ENCODE results near the gene TAB2. TPM values are rescaled to one million over a fixed set of nuclear protein-coding genes. Genes with fewer than 3 reads are reported as not detected.
"Not testable (repeated sequence)": the region's sequence is repeated elsewhere in the genome, so short reads cannot be mapped to it uniquely, and the experiment has no call there.

Gene TAB2
- polyA plus RNA-seq, 4 donors, result 19.7 to 46.9 (median 21.9) TPM

DNA sequence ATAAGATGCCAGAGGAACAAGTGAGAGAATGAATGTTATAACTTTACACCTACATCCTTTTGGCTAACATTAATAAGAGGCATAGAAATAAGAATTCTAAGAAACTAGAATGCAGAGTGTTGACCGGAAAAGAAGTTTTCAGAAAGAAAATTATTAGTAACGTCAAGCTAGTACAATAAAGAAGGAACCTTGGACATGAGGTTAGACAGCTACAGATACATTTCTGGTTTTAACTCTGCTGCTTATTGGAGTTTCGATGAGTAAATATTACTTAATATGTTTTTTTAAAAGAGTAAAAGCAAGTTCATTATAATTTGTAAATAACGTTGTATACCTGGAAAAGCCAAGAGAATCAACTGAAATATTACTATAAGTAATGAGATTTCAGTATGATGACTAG is 22.7 kb downstream of the TAB2 start:
- no peak for FAIRE-seq
- DNase-seq, result no peak
- no peak overlapping the region for H3K27ac ChIP-seq (ENCODE audit: low read depth in 1 of 3, low read length in 2 of 3)
- H3K4me3 ChIP-seq (ENCODE audit: low read depth in 1 of 3, low read length in 3 of 3), result no peak overlapping the region
- no peaks in the 10 kb centered on the region for H3K36me3 ChIP-seq (ENCODE audit: control insufficient read depth in 3 of 3, insufficient read depth in 2 of 3, low read depth in 1 of 3, low read length in 3 of 3)
- 64 to 75% (median 75%) methylated on average over 4 of the region's 4 CpGs for WGBS, 3 donors
- peaks cover 0 to 14% (median 2%) of the 10 kb centered on the region in 3 donors for H3K4me1 ChIP-seq (ENCODE audit: control insufficient read depth in 3 of 3, insufficient read depth in 2 of 3, low read depth in 1 of 3, low read length in 2 of 3)
- H3K27me3 ChIP-seq (ENCODE audit: control insufficient read depth in 3 of 3, insufficient read depth in 3 of 3, low read length in 3 of 3), result no peaks in the 10 kb centered on the region
- no peaks in the 10 kb centered on the region for H3K9me3 ChIP-seq (ENCODE audit: control insufficient read depth in 2 of 2, insufficient read depth in 1 of 2, low read depth in 1 of 2, low read length in 1 of 2)

DNA sequence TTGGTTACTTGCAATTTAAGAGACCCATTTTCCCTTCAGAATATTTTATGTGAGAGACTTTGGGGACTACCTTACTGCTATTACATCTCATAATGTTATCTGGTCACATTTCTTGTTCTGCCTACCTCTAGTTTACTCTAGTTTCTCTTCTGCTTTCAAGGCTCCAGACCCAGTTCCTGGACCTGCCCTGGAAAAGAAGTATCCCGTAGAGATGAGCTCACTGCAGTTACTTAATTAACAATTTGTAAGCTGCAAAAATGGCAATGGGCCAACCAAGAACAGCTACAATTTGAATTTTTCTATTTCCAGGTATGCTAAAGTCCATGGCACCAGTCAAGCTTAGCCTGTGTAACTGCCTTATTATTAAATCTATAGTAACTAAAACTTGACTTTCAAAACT is 25.0 kb downstream of the TAB2 start:
- Histone ChIP-seq H3K27ac (ENCODE audit: low read depth in 1 of 3, low read length in 2 of 3) (no peak overlapping the region), H3K4me3 (ENCODE audit: low read depth in 1 of 3, low read length in 3 of 3) (no peak overlapping the region), H3K36me3 (ENCODE audit: control insufficient read depth in 3 of 3, insufficient read depth in 2 of 3, low read depth in 1 of 3, low read length in 3 of 3) (peaks cover 0 to 2% (median 0%) of the 10 kb centered on the region in 3 donors), H3K4me1 (ENCODE audit: control insufficient read depth in 3 of 3, insufficient read depth in 2 of 3, low read depth in 1 of 3, low read length in 2 of 3) (peaks cover 0 to 5% (median 0%) of the 10 kb centered on the region in 3 donors), H3K9me3 (ENCODE audit: control insufficient read depth in 2 of 2, insufficient read depth in 1 of 2, low read depth in 1 of 2, low read length in 1 of 2) (no peaks in the 10 kb centered on the region), H3K27me3 (ENCODE audit: control insufficient read depth in 3 of 3, insufficient read depth in 3 of 3, low read length in 3 of 3) (no peaks in the 10 kb centered on the region)
- peak in 1 of 2 donors; percentile 28 for DNase-seq
- no peak for FAIRE-seq
- WGBS, 3 donors, result 12 to 27% (median 17%) methylated on average over 1 of the region's 1 CpG

DNA sequence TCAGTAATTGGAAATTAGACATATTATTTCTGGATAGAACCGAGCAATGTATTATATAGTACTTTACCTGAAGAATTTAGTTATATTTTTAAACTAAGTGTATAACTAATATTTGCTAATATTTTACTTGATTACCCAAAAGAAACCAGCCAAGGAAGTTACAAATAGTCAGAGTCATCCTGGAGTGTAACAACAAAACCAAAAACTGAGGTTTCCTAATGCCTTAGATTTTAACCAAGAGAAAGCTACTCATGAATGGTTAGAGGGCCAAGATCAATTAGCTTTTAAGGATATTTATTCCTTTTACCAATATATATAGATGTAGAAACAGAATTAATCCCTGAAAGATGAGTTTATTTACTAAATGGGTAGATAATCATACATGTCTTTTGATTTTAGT is 26.0 kb downstream of the TAB2 start:
- H3K9me3 ChIP-seq (ENCODE audit: control insufficient read depth in 2 of 2, insufficient read depth in 1 of 2, low read depth in 1 of 2, low read length in 1 of 2), result no peaks in the 10 kb centered on the region
- no peak for DNase-seq
- peaks cover 0 to 2% (median 0%) of the 10 kb centered on the region in 3 donors for H3K36me3 ChIP-seq (ENCODE audit: control insufficient read depth in 3 of 3, insufficient read depth in 2 of 3, low read depth in 1 of 3, low read length in 3 of 3)
- WGBS, 3 donors, result 91 to 100% (median 96%) methylated on average over 1 of the region's 1 CpG
- H3K4me3 ChIP-seq (ENCODE audit: low read depth in 1 of 3, low read length in 3 of 3), result no peak overlapping the region
- H3K4me1 ChIP-seq (ENCODE audit: control insufficient read depth in 3 of 3, insufficient read depth in 2 of 3, low read depth in 1 of 3, low read length in 2 of 3), result peaks cover 0 to 5% (median 0%) of the 10 kb centered on the region in 3 donors
- no peak for FAIRE-seq
- H3K27ac ChIP-seq (ENCODE audit: low read depth in 1 of 3, low read length in 2 of 3), result no peak overlapping the region
- H3K27me3 ChIP-seq (ENCODE audit: control insufficient read depth in 3 of 3, insufficient read depth in 3 of 3, low read length in 3 of 3), result no peaks in the 10 kb centered on the region

DNA sequence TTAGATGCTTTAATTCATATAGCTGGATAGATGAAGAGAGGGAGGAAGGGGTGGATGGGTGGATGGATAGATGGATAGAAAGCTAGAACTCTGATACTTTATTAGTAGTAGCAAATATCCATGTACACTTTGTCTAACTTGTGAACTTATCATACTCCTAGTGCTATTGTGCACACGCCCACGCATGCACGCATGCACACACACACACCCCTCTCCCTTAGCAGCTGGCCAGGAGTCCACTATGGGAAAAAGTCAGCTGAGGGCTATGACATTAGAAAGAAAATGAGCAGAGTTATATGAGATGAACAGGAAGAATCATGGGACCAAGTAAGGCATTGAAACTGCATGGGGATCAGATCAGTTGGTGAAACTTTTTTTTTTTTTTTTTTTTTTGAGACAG is 28.6 kb downstream of the TAB2 start:
- DNase-seq (no peak), FAIRE-seq (no peak)
- no peak overlapping the region for H3K27ac ChIP-seq (ENCODE audit: low read depth in 1 of 3, low read length in 2 of 3)
- peaks cover 0 to 5% (median 0%) of the 10 kb centered on the region in 3 donors for H3K4me1 ChIP-seq (ENCODE audit: control insufficient read depth in 3 of 3, insufficient read depth in 2 of 3, low read depth in 1 of 3, low read length in 2 of 3)
- WGBS, 3 donors, result 86 to 93% (median 90%) methylated on average over 3 of the region's 3 CpGs
- H3K36me3 ChIP-seq (ENCODE audit: control insufficient read depth in 3 of 3, insufficient read depth in 2 of 3, low read depth in 1 of 3, low read length in 3 of 3), result peaks cover 0 to 4% (median 0%) of the 10 kb centered on the region in 3 donors
- H3K9me3 ChIP-seq (ENCODE audit: control insufficient read depth in 2 of 2, insufficient read depth in 1 of 2, low read depth in 1 of 2, low read length in 1 of 2), result no peaks in the 10 kb centered on the region
- H3K4me3 ChIP-seq (ENCODE audit: low read depth in 1 of 3, low read length in 3 of 3), result no peak overlapping the region
- no peaks in the 10 kb centered on the region for H3K27me3 ChIP-seq (ENCODE audit: control insufficient read depth in 3 of 3, insufficient read depth in 3 of 3, low read length in 3 of 3)

DNA sequence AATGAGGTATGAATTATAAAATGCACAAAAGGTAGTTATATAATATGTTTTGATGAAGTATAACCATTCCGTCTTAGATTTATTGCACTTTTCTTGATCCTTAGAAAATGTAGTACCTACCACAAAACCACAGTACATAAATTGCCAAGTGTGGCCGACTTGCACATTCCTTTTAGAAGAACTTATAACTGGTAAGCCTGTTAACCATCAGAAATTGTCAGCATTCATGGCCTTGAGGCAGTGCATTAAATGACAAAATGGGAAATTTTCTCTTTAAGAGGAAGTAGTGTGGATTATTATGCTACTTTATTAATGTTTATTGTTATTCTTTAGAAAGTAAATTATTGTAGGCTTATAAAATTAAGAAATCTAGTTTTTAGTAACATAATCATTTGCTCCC is 29.6 kb downstream of the TAB2 start:
- Histone ChIP-seq H3K36me3 (ENCODE audit: control insufficient read depth in 3 of 3, insufficient read depth in 2 of 3, low read depth in 1 of 3, low read length in 3 of 3) (peaks cover 0 to 4% (median 0%) of the 10 kb centered on the region in 3 donors), H3K9me3 (ENCODE audit: control insufficient read depth in 2 of 2, insufficient read depth in 1 of 2, low read depth in 1 of 2, low read length in 1 of 2) (no peaks in the 10 kb centered on the region), H3K4me3 (ENCODE audit: low read depth in 1 of 3, low read length in 3 of 3) (no peak overlapping the region), H3K27ac (ENCODE audit: low read depth in 1 of 3, low read length in 2 of 3) (no peak overlapping the region), H3K4me1 (ENCODE audit: control insufficient read depth in 3 of 3, insufficient read depth in 2 of 3, low read depth in 1 of 3, low read length in 2 of 3) (peaks cover 0 to 5% (median 0%) of the 10 kb centered on the region in 3 donors), H3K27me3 (ENCODE audit: control insufficient read depth in 3 of 3, insufficient read depth in 3 of 3, low read length in 3 of 3) (no peaks in the 10 kb centered on the region)
- DNase-seq (no peak), FAIRE-seq (no peak)
- 64 to 86% (median 76%) methylated on average over 2 of the region's 2 CpGs for WGBS, 3 donors

DNA sequence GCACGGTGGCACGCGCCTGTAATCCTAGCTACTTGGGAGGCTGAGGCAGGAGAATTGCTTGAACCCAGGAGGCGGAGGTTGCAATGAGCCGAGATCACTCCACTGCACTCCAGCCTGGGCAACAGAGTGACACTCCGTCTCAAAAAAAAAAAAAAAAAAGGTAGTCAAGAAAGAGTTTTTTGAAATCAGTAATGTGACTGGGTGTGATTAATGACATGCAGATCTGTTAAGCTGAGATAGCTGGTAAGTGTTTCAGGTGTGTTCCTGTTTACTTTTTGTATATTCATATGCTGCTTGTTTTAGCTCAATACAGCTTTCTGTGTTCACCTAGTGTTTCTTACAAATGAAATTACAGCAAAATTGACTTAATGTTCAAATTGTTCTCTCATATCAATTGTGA is 31.8 kb downstream of the TAB2 start:
- H3K36me3 ChIP-seq (ENCODE audit: control insufficient read depth in 3 of 3, insufficient read depth in 2 of 3, low read depth in 1 of 3, low read length in 3 of 3); H3K4me3 ChIP-seq (ENCODE audit: low read depth in 1 of 3, low read length in 3 of 3); H3K27ac ChIP-seq (ENCODE audit: low read depth in 1 of 3, low read length in 2 of 3); H3K27me3 ChIP-seq (ENCODE audit: control insufficient read depth in 3 of 3, insufficient read depth in 3 of 3, low read length in 3 of 3); FAIRE-seq; H3K9me3 ChIP-seq (ENCODE audit: control insufficient read depth in 2 of 2, insufficient read depth in 1 of 2, low read depth in 1 of 2, low read length in 1 of 2); DNase-seq; H3K4me1 ChIP-seq (ENCODE audit: control insufficient read depth in 3 of 3, insufficient read depth in 2 of 3, low read depth in 1 of 3, low read length in 2 of 3): not testable (repeated sequence)
- WGBS, 3 donors, result 94 to 97% (median 95%) methylated on average over 6 of the region's 6 CpGs

DNA sequence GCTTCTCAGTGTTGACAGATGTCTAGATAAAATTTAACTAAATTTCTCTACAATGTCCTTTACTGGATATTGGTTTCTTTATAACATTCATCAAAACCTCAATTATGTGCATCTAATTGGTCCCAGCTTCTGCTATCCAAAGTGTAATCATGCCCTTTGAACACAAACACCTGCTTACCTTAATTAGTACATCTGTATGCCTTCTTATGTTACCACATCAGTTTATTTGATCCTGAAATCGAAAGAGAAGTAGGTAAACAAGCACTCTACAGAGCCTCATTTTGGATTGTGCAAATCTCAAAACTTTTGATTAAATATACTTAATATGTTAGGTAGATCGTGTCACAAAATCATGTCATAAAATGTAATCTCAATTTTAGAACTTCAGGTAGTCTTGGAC is 36.5 kb downstream of the TAB2 start:
- H3K27me3 ChIP-seq (ENCODE audit: control insufficient read depth in 3 of 3, insufficient read depth in 3 of 3, low read length in 3 of 3), result no peaks in the 10 kb centered on the region
- no peak for FAIRE-seq
- WGBS, 3 donors, result 15 to 61% (median 41%) methylated on average over 2 of the region's 2 CpGs
- H3K4me1 ChIP-seq (ENCODE audit: control insufficient read depth in 3 of 3, insufficient read depth in 2 of 3, low read depth in 1 of 3, low read length in 2 of 3), result no peaks in the 10 kb centered on the region
- no peak overlapping the region for H3K27ac ChIP-seq (ENCODE audit: low read depth in 1 of 3, low read length in 2 of 3)
- H3K9me3 ChIP-seq (ENCODE audit: control insufficient read depth in 2 of 2, insufficient read depth in 1 of 2, low read depth in 1 of 2, low read length in 1 of 2), result no peaks in the 10 kb centered on the region
- peak in 1 of 2 donors; percentile 40 for DNase-seq
- no peak overlapping the region for H3K4me3 ChIP-seq (ENCODE audit: low read depth in 1 of 3, low read length in 3 of 3)
- peaks cover 0 to under 1% (median 0%) of the 10 kb centered on the region in 3 donors for H3K36me3 ChIP-seq (ENCODE audit: control insufficient read depth in 3 of 3, insufficient read depth in 2 of 3, low read depth in 1 of 3, low read length in 3 of 3)

DNA sequence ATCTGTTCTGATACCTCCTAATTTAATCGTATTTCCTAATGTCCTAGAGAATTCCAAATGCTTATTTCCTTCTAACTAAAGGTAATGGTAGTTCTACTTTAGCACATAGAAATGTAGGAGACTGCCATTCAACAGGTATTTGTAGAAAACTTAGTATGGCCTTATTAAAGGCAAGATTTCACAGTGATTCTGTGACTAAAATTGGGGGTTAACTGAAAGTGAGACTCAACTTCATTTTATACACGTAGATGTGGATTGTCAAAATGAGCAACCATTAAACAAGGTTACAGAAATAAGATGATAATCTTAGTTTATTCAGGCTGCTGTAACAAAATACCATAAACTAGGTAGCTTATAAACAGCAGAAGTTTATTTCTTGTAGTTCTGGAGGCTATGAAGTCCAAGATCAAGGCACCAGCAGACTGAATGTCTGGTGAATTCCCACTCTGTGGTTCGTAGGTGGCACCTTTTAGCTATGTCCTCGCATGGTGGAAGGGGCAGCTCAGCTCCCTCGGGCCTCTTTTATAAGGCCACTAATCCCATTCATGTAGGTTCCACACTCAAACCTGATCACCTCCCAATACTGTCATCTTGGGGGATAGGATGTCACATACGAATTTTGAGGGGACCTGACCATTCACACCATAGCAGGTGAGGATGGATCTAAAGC is 38.7 kb downstream of the TAB2 start:
- FAIRE-seq (no peak), DNase-seq (no peak)
- peaks cover 0 to 1% (median 0%) of the 10 kb centered on the region in 3 donors for H3K4me1 ChIP-seq (ENCODE audit: control insufficient read depth in 3 of 3, insufficient read depth in 2 of 3, low read depth in 1 of 3, low read length in 2 of 3)
- H3K27ac ChIP-seq (ENCODE audit: low read depth in 1 of 3, low read length in 2 of 3), result no peak overlapping the region
- 87 to 94% (median 90%) methylated on average over 6 of the region's 6 CpGs for WGBS, 3 donors
- peaks cover 0 to 3% of the 10 kb centered on the region in 2 donors for H3K9me3 ChIP-seq (ENCODE audit: control insufficient read depth in 2 of 2, insufficient read depth in 1 of 2, low read depth in 1 of 2, low read length in 1 of 2)
- no peak overlapping the region for H3K4me3 ChIP-seq (ENCODE audit: low read depth in 1 of 3, low read length in 3 of 3)
- no peaks in the 10 kb centered on the region for H3K27me3 ChIP-seq (ENCODE audit: control insufficient read depth in 3 of 3, insufficient read depth in 3 of 3, low read length in 3 of 3)
- peaks cover 0 to 9% (median 0%) of the 10 kb centered on the region in 3 donors for H3K36me3 ChIP-seq (ENCODE audit: control insufficient read depth in 3 of 3, insufficient read depth in 2 of 3, low read depth in 1 of 3, low read length in 3 of 3)
